HepG2 (cell line): ENCODE data around the gene RNF4. TPM values are rescaled to one million over a fixed set of nuclear protein-coding genes. Genes with fewer than 3 reads are reported as not detected.
A peak's percentile ranks its signal among the peaks of the same experiment; 100 is the strongest.

ENCODE experiments used
- GFI1 ChIP-seq: sonication (generic); formaldehyde crosslinking; IDR thresholded peaks from 2 replicates; pipeline ENCODE4 v1.5.0; 2020; ENCODE audit warnings: missing genetic modification reagents, mild to moderate bottlenecking, borderline replicate concordance
- KDM1A ChIP-seq: IDR thresholded peaks from 2 replicates; pipeline ENCODE4 v1.6.1; 2016; ENCODE audit warnings: missing compliant biosample characterization
- SUZ12 ChIP-seq: fragments of 150-350 bp; IDR thresholded peaks from 2 replicates; pipeline ENCODE4 v1.6.1; 2014; ENCODE audit warnings: low read depth, low read length
- ZNF343 ChIP-seq: sonication (generic); formaldehyde crosslinking; IDR thresholded peaks from 2 replicates; pipeline ENCODE4 v1.4.0; 2020; ENCODE audit warnings: mild to moderate bottlenecking, missing genetic modification reagents
- ZNF382 ChIP-seq: sonication (generic); formaldehyde crosslinking; IDR thresholded peaks from 2 replicates; pipeline ENCODE4 v1.5.0; 2020; ENCODE audit warnings: missing genetic modification reagents, mild to moderate bottlenecking, borderline replicate concordance
- ZNF484 ChIP-seq: sonication (generic); formaldehyde crosslinking; IDR thresholded peaks from 2 replicates; pipeline ENCODE4 v1.5.1; 2020; ENCODE audit warnings: mild to moderate bottlenecking, low read depth, missing genetic modification reagents, borderline replicate concordance
- ZNF550 ChIP-seq: sonication (generic); formaldehyde crosslinking; IDR thresholded peaks from 2 replicates; pipeline ENCODE4 v1.4.0; 2020; ENCODE audit warnings: mild to moderate bottlenecking, missing genetic modification reagents, borderline replicate concordance
- polyA plus RNA-seq, 8 experiments: library from polyadenylated mRNA; depleted of rRNA in 3 of 8; stranded (reverse) in 7 of 8; unstranded in 1 of 8; fragments of >200 nt; fragmentation: Illumina TruSeq in 4 of 8; extraction: Trizol in 4 of 8; gene quantifications; 2 replicates each; pipeline versions ENCODE4 v1.2.1 to v1.2.3, GENCODE V29; 2011 to 2016; ENCODE audit warnings: low read depth in 4 of 8, missing spikeins in 1 of 8, mixed read lengths in 1 of 8; ENCODE audit not compliant: insufficient read depth in 1 of 8
- total RNA-seq, 5 experiments: library from RNA; depleted of rRNA; stranded (reverse); fragments of >200 nt; fragmentation: Illumina TruSeq; extraction: Trizol; gene quantifications; 2 replicates each; pipeline ENCODE4 v1.2.3, GENCODE V29; 2016; ENCODE audit warnings: low read depth in 1 of 5
- TF ChIP-seq, protein P1 (sequence below): sonication (generic); formaldehyde crosslinking; IDR thresholded peaks from 2 replicates; pipeline ENCODE4 v1.4.0; 2020; ENCODE audit warnings: missing genetic modification reagents
- TF ChIP-seq, protein P2 (sequence below): sonication (generic); formaldehyde crosslinking; IDR thresholded peaks from 2 replicates; pipeline ENCODE4 v1.4.0; 2020; ENCODE audit warnings: low read depth, mild to moderate bottlenecking, missing genetic modification reagents
- TF ChIP-seq, protein P3 (sequence below): sonication (generic); formaldehyde crosslinking; IDR thresholded peaks from 2 replicates; pipeline ENCODE4 v1.4.0; 2020; ENCODE audit warnings: mild to moderate bottlenecking, missing genetic modification reagents
- TF ChIP-seq, protein P4 (sequence below): sonication (generic); formaldehyde crosslinking; IDR thresholded peaks from 2 replicates; pipeline ENCODE4 v1.5.1; 2020; ENCODE audit warnings: mild to moderate bottlenecking, missing genetic modification reagents, moderate library complexity
- TF ChIP-seq, protein P5 (sequence below): sonication (generic); formaldehyde crosslinking; IDR thresholded peaks from 2 replicates; pipeline ENCODE4 v1.8.1; 2023; ENCODE audit warnings: mild to moderate bottlenecking, missing genetic modification reagents, borderline replicate concordance
- TF ChIP-seq, protein P6 (sequence below): sonication (generic); formaldehyde crosslinking; IDR thresholded peaks from 2 replicates; pipeline ENCODE4 v1.5.0; 2020; ENCODE audit warnings: mild to moderate bottlenecking, missing genetic modification reagents
- TF ChIP-seq, protein P7 (sequence below): sonication (generic); formaldehyde crosslinking; IDR thresholded peaks from 2 replicates; pipeline ENCODE4 v1.8.1; 2023; ENCODE audit warnings: missing genetic modification reagents, inconsistent platforms, borderline replicate concordance

The RNF4 gene
- total and polyA plus RNA-seq, 2 of the 13 experiments (the other 11 are each of a cell fraction or from before 2014, with no cell fraction given): 38.1 to 45.1 TPM

DNA sequence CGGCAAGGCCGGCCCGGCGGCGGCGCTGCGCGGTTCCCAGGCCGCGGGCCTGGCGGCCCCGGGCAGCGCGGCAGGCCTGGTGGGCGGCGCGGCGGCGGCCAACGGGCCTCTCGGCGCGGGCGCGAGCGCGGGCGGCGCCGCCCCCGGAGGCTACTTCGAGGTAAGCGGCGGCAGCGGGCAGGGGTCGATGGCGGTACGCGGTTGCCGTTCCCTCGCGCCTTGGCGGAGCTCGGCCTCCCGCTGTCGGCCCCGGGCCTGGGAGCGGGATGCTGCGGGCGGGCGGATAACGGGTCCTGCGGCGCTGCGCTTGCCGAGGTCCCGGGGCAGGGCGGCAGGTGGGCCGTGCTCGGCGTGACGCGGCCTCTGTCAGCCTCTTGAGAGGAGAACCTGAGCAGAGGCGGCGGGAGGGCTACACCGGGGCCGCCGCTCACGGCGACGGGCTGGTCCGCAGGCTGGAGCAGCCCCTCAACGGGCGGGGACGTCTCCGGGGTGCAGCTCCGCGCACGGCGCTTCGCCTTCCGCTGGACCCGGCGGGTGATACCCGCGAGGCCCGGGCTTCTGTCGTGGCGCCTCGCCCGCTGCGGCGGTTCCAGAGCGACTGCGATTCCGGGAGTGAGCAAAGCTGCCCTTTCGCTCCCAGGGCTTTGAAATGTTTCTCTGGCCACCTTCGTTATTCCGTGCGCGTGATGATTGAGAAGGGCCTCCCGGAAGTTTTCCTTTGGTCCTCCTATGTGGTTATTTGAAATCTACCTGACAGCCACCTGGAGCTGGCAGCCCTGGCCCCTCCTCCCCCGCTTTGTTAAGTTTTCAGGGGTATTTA is 68.3 kb downstream of the RNF4 start (continued):
- TF ChIP-seq, protein P1, sequence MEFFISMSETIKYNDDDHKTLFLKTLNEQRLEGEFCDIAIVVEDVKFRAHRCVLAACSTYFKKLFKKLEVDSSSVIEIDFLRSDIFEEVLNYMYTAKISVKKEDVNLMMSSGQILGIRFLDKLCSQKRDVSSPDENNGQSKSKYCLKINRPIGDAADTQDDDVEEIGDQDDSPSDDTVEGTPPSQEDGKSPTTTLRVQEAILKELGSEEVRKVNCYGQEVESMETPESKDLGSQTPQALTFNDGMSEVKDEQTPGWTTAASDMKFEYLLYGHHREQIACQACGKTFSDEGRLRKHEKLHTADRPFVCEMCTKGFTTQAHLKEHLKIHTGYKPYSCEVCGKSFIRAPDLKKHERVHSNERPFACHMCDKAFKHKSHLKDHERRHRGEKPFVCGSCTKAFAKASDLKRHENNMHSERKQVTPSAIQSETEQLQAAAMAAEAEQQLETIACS: 0 out of 2 replicates have a peak, but pooled peaks have one; percentile 38
- TF ChIP-seq, protein P2, sequence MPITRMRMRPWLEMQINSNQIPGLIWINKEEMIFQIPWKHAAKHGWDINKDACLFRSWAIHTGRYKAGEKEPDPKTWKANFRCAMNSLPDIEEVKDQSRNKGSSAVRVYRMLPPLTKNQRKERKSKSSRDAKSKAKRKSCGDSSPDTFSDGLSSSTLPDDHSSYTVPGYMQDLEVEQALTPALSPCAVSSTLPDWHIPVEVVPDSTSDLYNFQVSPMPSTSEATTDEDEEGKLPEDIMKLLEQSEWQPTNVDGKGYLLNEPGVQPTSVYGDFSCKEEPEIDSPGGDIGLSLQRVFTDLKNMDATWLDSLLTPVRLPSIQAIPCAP: no peak
- TF ChIP-seq ZNF484 (CRISPR knock-in tag) (no peak), SUZ12 (no peak), KDM1A (no peak), ZNF550 (CRISPR knock-in tag) (0 out of 2 replicates have a peak, but pooled peaks have one; percentile 43), GFI1 (CRISPR knock-in tag) (no peak), ZNF343 (CRISPR knock-in tag) (no peak), ZNF382 (CRISPR knock-in tag) (no peak)
- TF ChIP-seq, protein P3, sequence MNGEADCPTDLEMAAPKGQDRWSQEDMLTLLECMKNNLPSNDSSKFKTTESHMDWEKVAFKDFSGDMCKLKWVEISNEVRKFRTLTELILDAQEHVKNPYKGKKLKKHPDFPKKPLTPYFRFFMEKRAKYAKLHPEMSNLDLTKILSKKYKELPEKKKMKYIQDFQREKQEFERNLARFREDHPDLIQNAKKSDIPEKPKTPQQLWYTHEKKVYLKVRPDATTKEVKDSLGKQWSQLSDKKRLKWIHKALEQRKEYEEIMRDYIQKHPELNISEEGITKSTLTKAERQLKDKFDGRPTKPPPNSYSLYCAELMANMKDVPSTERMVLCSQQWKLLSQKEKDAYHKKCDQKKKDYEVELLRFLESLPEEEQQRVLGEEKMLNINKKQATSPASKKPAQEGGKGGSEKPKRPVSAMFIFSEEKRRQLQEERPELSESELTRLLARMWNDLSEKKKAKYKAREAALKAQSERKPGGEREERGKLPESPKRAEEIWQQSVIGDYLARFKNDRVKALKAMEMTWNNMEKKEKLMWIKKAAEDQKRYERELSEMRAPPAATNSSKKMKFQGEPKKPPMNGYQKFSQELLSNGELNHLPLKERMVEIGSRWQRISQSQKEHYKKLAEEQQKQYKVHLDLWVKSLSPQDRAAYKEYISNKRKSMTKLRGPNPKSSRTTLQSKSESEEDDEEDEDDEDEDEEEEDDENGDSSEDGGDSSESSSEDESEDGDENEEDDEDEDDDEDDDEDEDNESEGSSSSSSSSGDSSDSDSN (CRISPR knock-in tag): peak; percentile 91
- TF ChIP-seq, protein P4, sequence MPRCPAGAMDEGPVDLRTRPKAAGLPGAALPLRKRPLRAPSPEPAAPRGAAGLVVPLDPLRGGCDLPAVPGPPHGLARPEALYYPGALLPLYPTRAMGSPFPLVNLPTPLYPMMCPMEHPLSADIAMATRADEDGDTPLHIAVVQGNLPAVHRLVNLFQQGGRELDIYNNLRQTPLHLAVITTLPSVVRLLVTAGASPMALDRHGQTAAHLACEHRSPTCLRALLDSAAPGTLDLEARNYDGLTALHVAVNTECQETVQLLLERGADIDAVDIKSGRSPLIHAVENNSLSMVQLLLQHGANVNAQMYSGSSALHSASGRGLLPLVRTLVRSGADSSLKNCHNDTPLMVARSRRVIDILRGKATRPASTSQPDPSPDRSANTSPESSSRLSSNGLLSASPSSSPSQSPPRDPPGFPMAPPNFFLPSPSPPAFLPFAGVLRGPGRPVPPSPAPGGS (CRISPR knock-in tag): peak; percentile 40; the same call in 1 of the 2 replicates
- TF ChIP-seq, protein P5, sequence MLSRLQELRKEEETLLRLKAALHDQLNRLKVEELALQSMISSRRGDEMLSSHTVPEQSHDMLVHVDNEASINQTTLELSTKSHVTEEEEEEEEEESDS: no peak
- TF ChIP-seq, protein P6, sequence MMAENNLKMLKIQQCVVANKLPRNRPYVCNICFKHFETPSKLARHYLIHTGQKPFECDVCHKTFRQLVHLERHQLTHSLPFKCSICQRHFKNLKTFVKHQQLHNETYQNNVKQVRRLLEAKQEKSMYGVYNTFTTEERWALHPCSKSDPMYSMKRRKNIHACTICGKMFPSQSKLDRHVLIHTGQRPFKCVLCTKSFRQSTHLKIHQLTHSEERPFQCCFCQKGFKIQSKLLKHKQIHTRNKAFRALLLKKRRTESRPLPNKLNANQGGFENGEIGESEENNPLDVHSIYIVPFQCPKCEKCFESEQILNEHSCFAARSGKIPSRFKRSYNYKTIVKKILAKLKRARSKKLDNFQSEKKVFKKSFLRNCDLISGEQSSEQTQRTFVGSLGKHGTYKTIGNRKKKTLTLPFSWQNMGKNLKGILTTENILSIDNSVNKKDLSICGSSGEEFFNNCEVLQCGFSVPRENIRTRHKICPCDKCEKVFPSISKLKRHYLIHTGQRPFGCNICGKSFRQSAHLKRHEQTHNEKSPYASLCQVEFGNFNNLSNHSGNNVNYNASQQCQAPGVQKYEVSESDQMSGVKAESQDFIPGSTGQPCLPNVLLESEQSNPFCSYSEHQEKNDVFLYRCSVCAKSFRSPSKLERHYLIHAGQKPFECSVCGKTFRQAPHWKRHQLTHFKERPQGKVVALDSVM: 0 out of 2 replicates have a peak, but pooled peaks have one; percentile 9
- TF ChIP-seq, protein P7, sequence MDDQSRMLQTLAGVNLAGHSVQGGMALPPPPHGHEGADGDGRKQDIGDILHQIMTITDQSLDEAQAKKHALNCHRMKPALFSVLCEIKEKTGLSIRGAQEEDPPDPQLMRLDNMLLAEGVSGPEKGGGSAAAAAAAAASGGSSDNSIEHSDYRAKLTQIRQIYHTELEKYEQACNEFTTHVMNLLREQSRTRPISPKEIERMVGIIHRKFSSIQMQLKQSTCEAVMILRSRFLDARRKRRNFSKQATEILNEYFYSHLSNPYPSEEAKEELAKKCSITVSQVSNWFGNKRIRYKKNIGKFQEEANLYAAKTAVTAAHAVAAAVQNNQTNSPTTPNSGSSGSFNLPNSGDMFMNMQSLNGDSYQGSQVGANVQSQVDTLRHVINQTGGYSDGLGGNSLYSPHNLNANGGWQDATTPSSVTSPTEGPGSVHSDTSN (CRISPR knock-in tag): 0 out of 2 replicates have a peak, but pooled peaks have one; percentile 36
